ENCODE results near the gene SH2D2A. TPM values are rescaled to one million over a fixed set of nuclear protein-coding genes. Genes with fewer than 3 reads are reported as not detected.
A peak's percentile ranks its signal among the peaks of the same experiment; 100 is the strongest.

SH2D2A gene
- total and polyA plus RNA-seq, 9 of the 15 experiments (the other 6 are each of a cell fraction or from before 2014, with no cell fraction given), result 0.89 to 33.6 (median 6.9) TPM

- Histone ChIP-seq H3K9me3 (replicated peaks; ENCODE audit: control insufficient read depth, insufficient read depth, low read depth, low read length) (no peaks in the 10 kb centered on the region), H3K4me2 (ENCODE audit: insufficient read depth, low read length) (peak within 1 kb of the TSS; percentile 98), H3K4me1 (replicated peaks in 1 of 2; ENCODE audit: control insufficient read depth in 2 of 2, insufficient read depth in 2 of 2, low read length in 2 of 2) (peaks cover 17 to 22% of the 10 kb centered on the region in 2 experiments; a peak in 3 of 5 replicates), H3K79me2 (ENCODE audit: control insufficient read depth, insufficient read depth, low read length) (peaks cover 61% of the 10 kb centered on the region), H3K9ac (ENCODE audit: insufficient read depth in 1 of 2, low read depth in 2 of 2, low read length in 2 of 2) (peak within 1 kb of the TSS; percentile 91 to 98), H4K20me1 (replicated peaks; ENCODE audit: control insufficient read depth, insufficient read depth, low read length) (no peaks in the 10 kb centered on the region), H3K9me1 (ENCODE audit: control insufficient read depth, insufficient read depth, low read length) (no peaks in the 10 kb centered on the region), H3K4me3 (peak within 1 kb of the TSS; percentile 88), H3K36me3 (ENCODE audit: control insufficient read depth, insufficient read depth, low read length) (peaks cover 22% of the 10 kb centered on the region), H3K27ac (ENCODE audit: extremely low read depth, low read depth, low read length) (peak within 1 kb of the TSS; percentile 84), H3K27me3 (ENCODE audit: control insufficient read depth in 2 of 2, insufficient read depth in 2 of 2, low read length in 2 of 2) (no peaks in the 10 kb centered on the region), H2AFZ (ENCODE audit: low read depth, low read length) (peak within 1 kb of the TSS; percentile 89)
- intact Hi-C loops (cut with micrococcal nuclease), result loop anchor here (1.0 to 2.0 kb wide), 3 partner anchors 16 to 40 kb away; partner anchors contain the start of genes HDGF and MRPL24
- BruUV-seq (replicated peaks), result TSS peak; percentile 64
- ATAC-seq (peak; percentile 94), DNase-seq (ENCODE audit: extremely low read depth in 1 of 4, low spot score in 3 of 4) (peak; percentile 87 to 99 (median 89)), FAIRE-seq (peak; percentile 100)
- ChIA-PET POLR2A (interaction anchor here (0.5 to 3.2 kb wide), 17 partner anchors 9 to 104 kb away, joined by 3 to 27 read pairs (median 4); partner anchors contain the start of genes HDGF, ISG20L2, METTL25B and MRPL24), CTCF (ENCODE audit: low intra/inter-chr PET ratio) (interaction anchor here (1.0 kb wide), 1 partner anchor 38 kb away, joined by 3 read pairs; no protein-coding TSS in a partner anchor)
- in situ Hi-C loops (cut with MboI), result loop anchor here (5.0 kb wide), 1 partner anchor 40 kb away; the partner anchor contains the start of genes ISG20L2 and METTL25B
- WGBS (ENCODE audit: insufficient coverage, low coverage, missing lambda C conversion rate), result under 1% methylated on average over 40 of the region's 50 CpGs
- TF ChIP-seq ZNF551 (CRISPR knock-in tag; IDR thresholded peaks at IDR 0.05), result no peak
- no peak for TF ChIP-seq ARHGAP35 (IDR thresholded peaks at IDR 0.05; ENCODE audit: partially characterized antibody)
- TF ChIP-seq CHD4 (IDR thresholded peaks at IDR 0.05; ENCODE audit: insufficient read depth, insufficient replicate concordance, low read depth, low read length, poor library complexity, severe bottlenecking), result no peak
- TF ChIP-seq NELFE (IDR thresholded peaks at IDR 0.05; ENCODE audit: insufficient read depth, insufficient read length), result no peak
- 0 out of 4 replicates have a peak, but pooled peaks of 1 of the 2 experiments have one; percentile 3 for TF ChIP-seq RAD21 (CRISPR knock-in tag; conservative IDR thresholded peaks at IDR 0.05 in 1 of 2, IDR thresholded peaks at IDR 0.05 in 1 of 2)
- no peak for TF ChIP-seq ZNF41 (CRISPR knock-in tag; conservative IDR thresholded peaks at IDR 0.05)
- TF ChIP-seq ATF2 (CRISPR knock-in tag; IDR thresholded peaks at IDR 0.05), result 0 out of 2 replicates have a peak, but pooled peaks have one; percentile 43
- peak; percentile 81 for TF ChIP-seq GABPB1 (CRISPR knock-in tag; IDR thresholded peaks at IDR 0.05)
- TF ChIP-seq FUS (optimal IDR thresholded peaks at IDR 0.05; ENCODE audit: low read depth, low read length), result no peak
- no peak for TF ChIP-seq ZBED1 (IDR thresholded peaks at IDR 0.05)
- peak; percentile 42; the same call in 1 of the 2 replicates for TF ChIP-seq PML (IDR thresholded peaks at IDR 0.05; ENCODE audit: low read length)
- TF ChIP-seq CEBPG (CRISPR knock-in tag; IDR thresholded peaks at IDR 0.05), result no peak
- TF ChIP-seq CEBPG (tag; conservative IDR thresholded peaks at IDR 0.05 in 1 of 2, IDR thresholded peaks at IDR 0.05 in 1 of 2), result peak in 1 of 2 experiments; percentile 26; a peak in 2 of 4 replicates
- 0 out of 2 replicates have a peak, but pooled peaks have one; percentile 63 for TF ChIP-seq ZBTB43 (CRISPR knock-in tag; IDR thresholded peaks at IDR 0.05)
- TF ChIP-seq CREBBP (IDR thresholded peaks at IDR 0.05; ENCODE audit: low read depth, low read length), result no peak
- TF ChIP-seq ZNF76 (CRISPR knock-in tag; IDR thresholded peaks at IDR 0.05; ENCODE audit: borderline replicate concordance), result peak; percentile 82; the same call in 1 of the 2 replicates
- no peak for TF ChIP-seq NR2F6 (CRISPR knock-in tag; IDR thresholded peaks at IDR 0.05)
- TF ChIP-seq NR2C1 (IDR thresholded peaks at IDR 0.05), result peak; percentile 73
- TF ChIP-seq NR2C1 (tag; IDR thresholded peaks at IDR 0.05), result peak; percentile 92
- peak; percentile 89 for TF ChIP-seq HNRNPLL (IDR thresholded peaks at IDR 0.05; ENCODE audit: low read depth, low read length, poor library complexity, severe bottlenecking)
Measured at GRCh38 chr1:156767101-156767878, 49.4 kb downstream of the SH2D2A start, which contains the start of gene PRCC. Gene PRCC (plus strand): TSS chr1:156767535. CDS start chr1:156767772, 237 bp downstream.

Measured in K562 (cell line).